ENCODE data around the gene LEFTY2.

DNA sequence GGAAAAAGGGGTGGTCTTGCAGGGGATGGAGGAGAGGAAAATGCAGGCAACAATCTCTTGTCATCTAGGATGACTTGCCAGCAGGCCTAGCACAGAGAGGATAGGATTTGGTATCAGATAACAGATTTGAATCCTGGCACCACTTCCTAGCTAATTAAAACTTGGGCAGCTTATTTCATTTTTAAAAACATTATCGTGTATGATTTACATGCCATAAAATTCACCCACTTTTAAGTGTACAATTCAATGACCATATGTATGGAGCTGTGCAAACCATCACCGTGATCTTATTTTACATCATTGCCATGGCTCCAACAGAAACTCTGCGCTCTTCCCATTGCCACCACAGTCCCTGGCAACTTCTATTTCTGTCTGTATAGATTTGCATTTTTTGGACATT, 23.9 kb downstream of the LEFTY2 start:
- TF ChIP-seq, protein P1, sequence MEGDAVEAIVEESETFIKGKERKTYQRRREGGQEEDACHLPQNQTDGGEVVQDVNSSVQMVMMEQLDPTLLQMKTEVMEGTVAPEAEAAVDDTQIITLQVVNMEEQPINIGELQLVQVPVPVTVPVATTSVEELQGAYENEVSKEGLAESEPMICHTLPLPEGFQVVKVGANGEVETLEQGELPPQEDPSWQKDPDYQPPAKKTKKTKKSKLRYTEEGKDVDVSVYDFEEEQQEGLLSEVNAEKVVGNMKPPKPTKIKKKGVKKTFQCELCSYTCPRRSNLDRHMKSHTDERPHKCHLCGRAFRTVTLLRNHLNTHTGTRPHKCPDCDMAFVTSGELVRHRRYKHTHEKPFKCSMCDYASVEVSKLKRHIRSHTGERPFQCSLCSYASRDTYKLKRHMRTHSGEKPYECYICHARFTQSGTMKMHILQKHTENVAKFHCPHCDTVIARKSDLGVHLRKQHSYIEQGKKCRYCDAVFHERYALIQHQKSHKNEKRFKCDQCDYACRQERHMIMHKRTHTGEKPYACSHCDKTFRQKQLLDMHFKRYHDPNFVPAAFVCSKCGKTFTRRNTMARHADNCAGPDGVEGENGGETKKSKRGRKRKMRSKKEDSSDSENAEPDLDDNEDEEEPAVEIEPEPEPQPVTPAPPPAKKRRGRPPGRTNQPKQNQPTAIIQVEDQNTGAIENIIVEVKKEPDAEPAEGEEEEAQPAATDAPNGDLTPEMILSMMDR (conservative IDR thresholded peaks at IDR 0.05; ENCODE audit: low read depth, low read length), result no peak
- TF ChIP-seq EZH2phosphoT487 (IDR thresholded peaks at IDR 0.05; ENCODE audit: borderline replicate concordance, low read length) (no peak), EZH2 (IDR thresholded peaks at IDR 0.05; ENCODE audit: low read length, unreplicated experiment) (no peak)

Data from PC-3 (cell line).